Panc1 (cell line): ENCODE results near the gene GREM1.

Experiments
- CTCF ChIP-seq: fragments of 450-650 bp; IDR thresholded peaks from 2 replicates; pipeline ENCODE4 v1.5.1; 2017; ENCODE audit warnings: mild to moderate bottlenecking
- POLR2AphosphoS5 ChIP-seq: IDR thresholded peaks from 2 replicates; pipeline ENCODE4 v1.6.1; 2012; ENCODE audit warnings: mild to moderate bottlenecking, low read depth, low read length, moderate library complexity
- REST ChIP-seq, 2 experiments: IDR thresholded peaks; 2 replicates each; pipeline ENCODE4 v1.6.1; 2011 to 2012; ENCODE audit warnings: low read depth in 2 of 2, control low read depth in 1 of 2, low read length in 1 of 2, mild to moderate bottlenecking in 1 of 2, moderate library complexity in 1 of 2; ENCODE audit not compliant: insufficient read depth in 1 of 2

- TF ChIP-seq CTCF (no peak), POLR2AphosphoS5 (no peak), REST (IDR thresholded peaks at IDR 0.05; ENCODE audit: insufficient read depth in 1 of 2, low read depth in 2 of 2, low read length in 1 of 2) (no peak)
These were observed 32.2 kb upstream of the GREM1 start for GRCh38 chr15:32685576-32685975.
